GM10847 (cell line): Measurements from ENCODE around the gene HLA-DMB.

Source experiments
- POLR2A ChIP-seq: IDR thresholded peaks from 2 replicates; pipeline ENCODE4 v1.6.1; 2011; ENCODE audit not compliant: insufficient read length; ENCODE audit errors: extremely low read depth

Gene HLA-DMB

GRCh38 chr6:32940656-32941213, at the start of gene HLA-DMB:
TSS of gene HLA-DMB (minus strand) at chr6:32941028. CDS start at chr6:32940807, 221 bp downstream.
- peak; percentile 38 for TF ChIP-seq POLR2A

GRCh38 chr6:32989368-32989767, 48.5 kb upstream of the HLA-DMB start:
- TF ChIP-seq POLR2A: no peak

- no peak for TF ChIP-seq POLR2A
Observed at GRCh38 chr6:32984622-32985389, 44.0 kb upstream of the HLA-DMB start.

DNA sequence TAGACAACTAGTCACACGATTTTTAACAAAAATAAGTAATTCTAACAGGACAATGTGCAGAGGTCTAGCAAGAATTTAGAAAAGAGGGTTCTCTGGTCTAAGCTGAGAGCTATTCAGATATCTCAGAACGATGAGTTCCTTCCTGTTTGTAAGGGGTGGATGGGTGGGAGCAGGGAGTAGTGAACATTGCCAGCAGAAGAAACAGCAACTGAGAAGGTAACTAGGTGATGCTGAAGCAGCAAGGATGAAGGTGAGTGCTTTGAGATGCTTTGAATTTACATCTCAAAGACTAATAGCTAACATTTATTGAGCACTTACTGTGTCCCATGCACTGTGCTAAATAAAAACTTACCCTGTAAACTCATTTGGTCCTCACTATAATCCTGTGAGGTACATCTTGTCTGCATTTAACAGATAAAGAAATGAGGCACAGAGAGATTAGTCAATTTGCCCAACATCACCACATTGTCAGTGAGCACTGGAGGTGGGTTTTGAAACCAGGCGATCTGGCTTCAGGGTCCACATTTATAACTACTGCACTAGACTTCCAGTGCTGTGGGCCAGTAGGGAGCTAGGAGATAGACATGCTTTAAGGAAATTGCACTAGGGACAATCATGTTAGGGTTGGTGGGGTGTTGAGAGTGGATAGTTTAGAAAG, 43.3 kb upstream of the HLA-DMB start:
- no peak for TF ChIP-seq POLR2A

GRCh38 chr6:32983493-32983848, 42.6 kb upstream of the HLA-DMB start:
- TF ChIP-seq POLR2A: no peak

DNA sequence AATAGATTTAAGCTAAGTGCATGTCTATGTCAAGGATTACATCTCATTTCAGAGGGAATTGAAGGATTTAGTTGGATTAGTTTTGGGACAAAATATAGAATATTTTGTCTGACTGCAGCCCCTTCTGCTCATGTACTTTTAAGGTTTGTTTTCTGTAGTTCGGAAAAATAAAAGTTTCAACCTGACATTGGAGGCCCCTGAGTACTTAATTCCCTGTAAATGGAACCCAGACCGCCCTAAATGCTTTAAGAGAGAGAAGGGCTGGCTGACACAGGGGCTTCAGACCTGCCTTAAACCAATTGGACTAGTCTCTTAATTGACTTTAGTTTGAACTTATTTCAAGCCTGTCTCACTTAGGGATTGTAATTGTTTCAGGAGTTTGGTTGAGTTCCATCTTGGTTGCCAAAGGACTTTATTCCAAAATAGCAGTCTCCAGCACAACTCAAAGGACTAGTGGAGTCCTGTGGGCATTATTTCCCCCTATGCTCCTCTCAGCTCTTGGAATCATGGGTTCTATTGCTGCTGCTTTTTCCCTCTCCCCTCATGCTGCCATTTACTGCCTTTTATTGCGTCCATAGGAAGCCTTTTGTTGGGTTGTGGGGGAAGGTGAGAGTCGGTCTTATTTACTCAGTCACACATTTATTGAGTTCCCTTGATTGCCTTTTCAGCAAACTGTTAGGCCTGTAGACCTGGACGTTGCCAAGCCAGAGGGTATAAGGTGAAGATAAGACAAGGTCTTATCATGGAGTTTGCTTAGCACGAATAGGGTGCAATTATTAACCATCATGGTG, 42.1 kb upstream of the HLA-DMB start:
- TF ChIP-seq POLR2A: no peak

- TF ChIP-seq POLR2A: no peak
Observed at GRCh38 chr6:32982084-32982701, 41.4 kb upstream of the HLA-DMB start.

- no peak for TF ChIP-seq POLR2A
Observed at GRCh38 chr6:32980488-32981038, 39.7 kb upstream of the HLA-DMB start.

- no peak for TF ChIP-seq POLR2A
Observed at GRCh38 chr6:32979720-32980487, 39.1 kb upstream of the HLA-DMB start.

DNA sequence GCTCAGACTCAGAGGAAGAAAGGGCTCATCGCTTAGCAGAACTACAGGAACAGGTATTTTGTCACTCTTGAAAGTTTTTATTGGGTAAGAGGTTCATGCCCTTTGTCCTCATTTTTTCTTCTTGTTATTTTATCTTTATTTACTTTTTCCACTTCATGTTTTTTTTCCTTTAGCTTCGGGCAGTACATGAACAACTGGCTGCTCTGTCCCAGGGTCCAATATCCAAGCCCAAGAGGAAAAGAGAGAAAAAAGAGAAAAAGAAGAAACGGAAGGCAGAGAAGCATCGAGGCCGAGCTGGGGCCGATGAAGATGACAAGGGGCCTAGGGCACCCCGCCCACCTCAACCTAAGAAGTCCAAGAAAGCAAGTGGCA, 37.1 kb upstream of the HLA-DMB start:
- TF ChIP-seq POLR2A: no peak

GRCh38 chr6:32977272-32977952, 36.6 kb upstream of the HLA-DMB start:
- TF ChIP-seq POLR2A: no peak

DNA sequence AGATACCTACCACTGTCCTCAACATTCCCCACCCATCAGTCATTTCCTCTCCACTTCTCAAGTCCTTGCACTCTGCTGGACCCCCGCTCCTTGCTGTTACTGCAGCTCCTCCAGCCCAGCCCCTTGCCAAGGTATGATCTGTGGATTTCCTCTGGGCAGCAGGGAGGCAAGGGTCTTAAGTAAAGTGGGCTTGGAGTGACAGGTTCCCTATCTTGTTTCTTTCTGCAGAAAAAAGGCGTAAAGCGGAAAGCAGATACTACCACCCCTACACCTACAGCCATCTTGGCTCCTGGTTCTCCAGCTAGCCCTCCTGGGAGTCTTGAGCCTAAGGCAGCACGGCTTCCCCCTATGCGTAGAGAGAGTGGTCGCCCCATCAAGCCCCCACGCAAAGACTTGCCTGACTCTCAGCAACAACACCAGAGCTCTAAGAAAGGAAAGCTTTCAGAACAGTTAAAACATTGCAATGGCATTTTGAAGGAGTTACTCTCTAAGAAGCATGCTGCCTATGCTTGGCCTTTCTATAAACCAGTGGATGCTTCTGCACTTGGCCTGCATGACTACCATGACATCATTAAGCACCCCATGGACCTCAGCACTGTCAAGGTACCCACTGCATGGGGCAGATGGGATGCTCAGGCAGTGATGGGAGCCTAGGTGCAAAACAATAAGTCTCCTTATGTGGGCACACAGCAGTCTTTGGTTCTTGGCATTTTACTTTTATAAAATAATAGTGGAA, 35.7 kb upstream of the HLA-DMB start:
- no peak for TF ChIP-seq POLR2A

DNA sequence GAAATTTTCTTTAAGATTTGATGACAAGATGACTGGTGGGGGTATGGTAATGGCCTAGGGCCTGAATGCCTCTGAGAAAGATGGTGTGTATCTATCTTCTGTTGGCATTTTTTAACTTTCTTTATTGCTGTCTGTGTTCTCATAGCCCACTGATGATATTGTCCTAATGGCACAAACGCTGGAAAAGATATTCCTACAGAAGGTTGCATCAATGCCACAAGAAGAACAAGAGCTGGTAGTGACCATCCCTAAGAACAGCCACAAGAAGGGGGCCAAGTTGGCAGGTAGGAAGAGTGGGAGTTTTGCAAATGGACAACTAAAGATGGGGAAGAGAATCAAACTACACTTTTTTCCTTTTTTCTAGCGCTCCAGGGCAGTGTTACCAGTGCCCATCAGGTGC, 35.1 kb upstream of the HLA-DMB start:
- no peak for TF ChIP-seq POLR2A
